ENCODE results near the gene THPO. TPM values are rescaled to one million over a fixed set of nuclear protein-coding genes. Genes with fewer than 3 reads are reported as not detected.

THPO gene
- total RNA-seq, 1 experiment from 2014 or later = not detected

GRCh38 chr3:184380185-184380626, 2.2 kb upstream of the THPO start:
- Histone ChIP-seq H3K4me1 (ENCODE audit: insufficient read depth, low read length) (no peaks in the 10 kb centered on the region), H3K9me2 (replicated peaks; ENCODE audit: low read length) (no peaks in the 10 kb centered on the region), H3K9ac (ENCODE audit: low read length) (no peak overlapping the region), H3K27ac (ENCODE audit: low read length) (no peak overlapping the region), H3F3A (ENCODE audit: low read length, unreplicated experiment) (no peaks in the 10 kb centered on the region), H3K4me2 (ENCODE audit: low read length) (peak overlapping the region; percentile 63; the same call in 1 of the 2 replicates), H3K4me3 (ENCODE audit: low read length) (no peak overlapping the region; the same call in 1 of the 2 replicates), H4K20me1 (ENCODE audit: low read length) (no peaks in the 10 kb centered on the region), H2AFZ (ENCODE audit: low read length) (no peak overlapping the region), H3K36me3 (ENCODE audit: low read depth, low read length) (no peaks in the 10 kb centered on the region), H3K27me3 (ENCODE audit: low read length) (peaks cover 63% of the 10 kb centered on the region), H3K79me2 (ENCODE audit: low read length) (no peaks in the 10 kb centered on the region), H3K9me3 (ENCODE audit: low read length) (no peaks in the 10 kb centered on the region)
- ChIA-PET CTCF (no interaction called here), POLR2A (ENCODE audit: unreplicated experiment) (no interaction called here)
- intact Hi-C loops (cut with micrococcal nuclease) = no loop called here
- BruUV-seq (replicated peaks) = no TSS peak
- DNase-seq = peak; percentile 38
- ATAC-seq = peak; percentile 58
- no peak for TF ChIP-seq EZH2 (IDR thresholded peaks at IDR 0.05; ENCODE audit: low read length, unreplicated experiment)
- TF ChIP-seq CTCF (conservative IDR thresholded peaks at IDR 0.05; ENCODE audit: low read depth, low read length) = no peak
- no peak for TF ChIP-seq EZH2phosphoT487 (IDR thresholded peaks at IDR 0.05; ENCODE audit: borderline replicate concordance, low read length)

- DNase-seq = no peak
- intact Hi-C loops (cut with micrococcal nuclease) = loop anchor here (10.0 kb wide), 1 partner anchor 425 kb away; no protein-coding TSS in a partner anchor
- BruUV-seq (replicated peaks) = no TSS peak
- Histone ChIP-seq H2AFZ (ENCODE audit: low read length) (peak within 1 kb of the TSS; percentile 58; the same call in 1 of the 2 replicates), H3K4me3 (ENCODE audit: low read length) (peak within 1 kb of the TSS; percentile 31; the same call in 1 of the 2 replicates), H3K4me2 (ENCODE audit: low read length) (peak within 1 kb of the TSS; percentile 70), H4K20me1 (ENCODE audit: low read length) (no peaks in the 10 kb centered on the region), H3K9me3 (ENCODE audit: low read length) (no peaks in the 10 kb centered on the region), H3K27ac (ENCODE audit: low read length) (no peak within 1 kb of the TSS), H3K4me1 (ENCODE audit: insufficient read depth, low read length) (no peaks in the 10 kb centered on the region), H3K79me2 (ENCODE audit: low read length) (no peaks in the 10 kb centered on the region), H3F3A (ENCODE audit: low read length, unreplicated experiment) (no peaks in the 10 kb centered on the region), H3K27me3 (ENCODE audit: low read length) (peaks cover 67% of the 10 kb centered on the region), H3K36me3 (ENCODE audit: low read depth, low read length) (no peaks in the 10 kb centered on the region), H3K9me2 (replicated peaks; ENCODE audit: low read length) (no peaks in the 10 kb centered on the region), H3K9ac (ENCODE audit: low read length) (no peak within 1 kb of the TSS)
- TF ChIP-seq CTCF (conservative IDR thresholded peaks at IDR 0.05; ENCODE audit: low read depth, low read length) (no peak), EZH2 (IDR thresholded peaks at IDR 0.05; ENCODE audit: low read length, unreplicated experiment) (no peak), EZH2phosphoT487 (IDR thresholded peaks at IDR 0.05; ENCODE audit: borderline replicate concordance, low read length) (no peak)
- POLR2A ChIA-PET (ENCODE audit: unreplicated experiment) = no interaction called here
- CTCF ChIA-PET = no interaction called here
- ATAC-seq = peak; percentile 16; the same call in 1 of the 2 replicates
These were observed 1.6 kb upstream of the THPO start, which contains the start of gene CHRD for GRCh38 chr3:184379358-184380184. Gene CHRD, plus strand, starts transcription at chr3:184380054. Its CDS starts 265 bp downstream, at chr3:184380319.

Measured in PC-3 (cell line).